ENCODE measurements around the gene ZNF148.

DNA sequence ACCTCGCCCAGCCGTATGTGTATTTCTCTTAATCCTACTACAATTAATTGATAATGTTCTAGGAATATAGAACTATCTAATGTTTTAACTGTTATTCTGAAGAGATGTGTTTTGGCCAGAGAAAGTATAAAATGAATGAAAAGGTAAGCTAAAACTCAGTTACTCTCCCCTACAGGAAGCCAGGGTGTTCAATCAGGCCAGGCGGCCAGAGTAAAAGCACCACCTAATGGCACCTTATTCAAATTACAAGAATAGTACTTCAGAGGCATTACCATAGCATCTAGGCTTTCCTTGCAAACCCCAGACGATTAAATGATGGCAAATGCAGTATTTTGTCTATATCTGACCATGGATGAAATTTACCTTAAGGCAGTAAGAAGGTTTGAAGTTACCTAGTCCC, 172.9 kb downstream of the ZNF148 start:
- TF ChIP-seq SUZ12 (IDR thresholded peaks at IDR 0.05; ENCODE audit: extremely low read depth, insufficient read depth, insufficient read length) (no peak), ZNF274 (IDR thresholded peaks at IDR 0.05; ENCODE audit: low read depth, low read length) (no peak), YY1 (IDR thresholded peaks at IDR 0.05; ENCODE audit: insufficient read depth, insufficient read length) (no peak)
